Fibroblast of skin of right quadriceps (primary cell): ENCODE measurements around the gene ING5.

Experiments
- DNase-seq: peaks from one replicate; pipeline ENCODE4 v3.0.0-alpha.2; 2013

ING5 gene

DNA sequence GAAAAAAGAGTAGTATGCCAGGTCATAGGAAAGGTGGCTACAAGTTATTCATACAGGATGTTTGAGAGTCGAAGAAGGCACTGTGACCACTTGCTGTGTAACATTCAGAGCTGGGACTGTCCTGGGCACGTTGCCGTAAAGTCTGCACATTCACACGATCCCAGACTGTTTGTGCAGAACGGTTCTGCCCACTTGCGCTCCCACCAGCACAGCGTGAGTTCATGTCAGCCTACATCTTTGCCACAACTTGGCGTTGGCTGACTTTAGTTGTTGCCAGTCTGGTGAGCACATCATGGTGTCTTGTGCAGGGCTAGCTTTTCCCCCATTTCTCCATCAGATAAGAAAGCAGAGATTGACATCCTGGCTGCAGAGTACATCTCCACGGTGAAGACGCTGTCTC lies 7.0 kb downstream of the ING5 start:
- no peak for DNase-seq

DNA sequence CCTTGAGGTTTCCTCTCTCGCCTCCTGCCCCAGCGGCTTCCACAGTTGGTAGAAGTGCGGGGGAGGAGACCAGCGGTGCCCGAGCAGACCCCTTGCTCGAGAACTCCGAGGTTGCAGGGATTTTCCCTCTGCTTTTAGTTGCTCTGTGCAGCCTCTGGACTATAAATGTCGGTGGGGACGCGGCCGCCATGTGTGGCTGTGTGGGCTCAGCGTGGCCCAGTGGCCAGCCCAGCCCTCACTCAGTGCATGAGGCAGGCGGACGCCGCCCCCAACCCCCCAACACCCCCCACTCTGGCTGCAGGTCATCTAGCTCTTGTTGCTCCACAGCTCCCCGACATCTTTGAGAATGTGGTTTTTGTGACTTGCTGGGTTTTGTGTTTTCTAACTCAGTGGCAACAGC lies 17.3 kb downstream of the ING5 start:
- no peak for DNase-seq

- DNase-seq: no peak
These were observed 18.3 kb downstream of the ING5 start for GRCh38 chr2:241720099-241720498.

DNA sequence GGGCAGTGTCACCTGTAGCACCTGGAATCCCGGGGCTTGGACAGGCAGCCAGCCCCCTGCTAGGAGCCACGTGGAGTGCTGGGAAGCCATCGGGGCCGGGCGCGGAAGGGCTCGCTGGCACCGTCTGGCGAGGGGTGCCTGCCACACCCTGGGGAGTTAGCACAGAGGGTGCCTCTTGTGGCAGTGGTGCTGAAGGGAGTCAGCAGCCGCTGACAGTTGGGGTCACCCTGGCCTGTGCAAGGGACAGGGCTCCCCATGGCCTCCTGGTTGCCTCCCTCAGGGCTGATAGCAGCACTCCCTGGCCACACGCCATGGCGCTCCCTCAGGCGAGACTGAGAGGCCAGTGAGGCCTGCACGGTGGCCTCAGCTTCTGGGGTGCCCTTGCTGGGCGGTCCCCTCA lies 18.7 kb downstream of the ING5 start:
- DNase-seq: no peak

GRCh38 chr2:241721852-241722251 lies 20.0 kb downstream of the ING5 start:
- no peak for DNase-seq

GRCh38 chr2:241722896-241723454 lies 21.1 kb downstream of the ING5 start:
- no peak for DNase-seq

DNA sequence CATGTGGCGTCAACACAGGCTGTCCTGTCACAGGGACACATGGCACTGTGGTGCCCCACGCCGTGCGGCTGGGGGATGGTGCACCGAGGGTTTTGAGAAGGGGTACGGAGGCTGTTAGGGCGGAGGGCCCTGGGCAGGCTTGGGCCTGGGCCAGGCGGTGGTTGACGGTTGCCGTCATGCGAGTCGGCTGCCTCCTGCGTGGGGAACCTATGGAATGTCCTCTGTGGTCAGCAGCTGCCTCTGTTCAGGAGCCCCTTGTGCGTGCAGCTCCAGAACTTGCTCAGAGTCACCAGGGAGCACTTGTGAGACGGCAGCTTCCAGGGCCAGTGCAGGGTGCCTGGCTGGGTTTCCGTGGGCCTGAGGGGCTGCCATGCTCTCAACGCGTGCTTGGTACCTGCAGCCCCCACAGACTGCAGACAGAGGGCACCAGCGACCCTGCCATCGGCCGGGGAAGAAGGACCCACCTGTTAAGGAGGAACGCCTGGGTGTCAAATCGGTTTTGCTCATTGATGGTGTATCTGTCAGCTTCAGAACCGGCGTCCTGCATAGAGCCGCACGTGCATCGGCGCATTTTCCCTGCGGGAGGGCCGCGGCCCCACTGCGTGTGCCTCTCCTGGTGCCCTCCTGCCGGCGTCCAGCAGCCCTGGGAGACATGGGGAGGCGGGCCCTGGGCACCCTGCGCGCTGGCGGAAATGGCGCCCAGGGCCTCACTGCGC lies 22.6 kb downstream of the ING5 start:
- DNase-seq: no peak

- no peak for DNase-seq
These were observed 23.4 kb downstream of the ING5 start for GRCh38 chr2:241724975-241725870.

DNA sequence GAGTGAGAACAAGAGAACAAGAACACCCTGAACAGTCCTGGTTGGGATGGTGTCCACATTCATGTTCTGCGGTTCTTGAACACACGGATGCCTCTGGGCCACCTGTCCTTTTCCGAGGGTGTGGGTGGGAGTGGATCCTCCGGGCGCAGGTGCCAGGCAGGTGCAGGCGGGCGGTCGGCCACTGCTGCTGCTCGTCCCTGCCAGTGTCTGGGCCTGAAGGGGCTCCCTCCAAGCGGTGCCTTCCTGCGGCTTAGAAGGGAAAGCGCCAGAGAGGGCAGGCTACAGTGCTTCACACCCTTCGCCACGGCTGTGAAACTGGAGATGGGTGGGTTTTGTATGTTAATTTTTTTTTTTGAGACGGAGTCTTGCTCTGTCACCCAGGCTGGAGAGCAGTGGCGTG lies 24.6 kb downstream of the ING5 start:
- DNase-seq: no peak

- DNase-seq: no peak
These were observed 26.2 kb downstream of the ING5 start for GRCh38 chr2:241728000-241728399.

- DNase-seq: no peak
These were observed 26.8 kb downstream of the ING5 start for GRCh38 chr2:241728627-241729026.

DNA sequence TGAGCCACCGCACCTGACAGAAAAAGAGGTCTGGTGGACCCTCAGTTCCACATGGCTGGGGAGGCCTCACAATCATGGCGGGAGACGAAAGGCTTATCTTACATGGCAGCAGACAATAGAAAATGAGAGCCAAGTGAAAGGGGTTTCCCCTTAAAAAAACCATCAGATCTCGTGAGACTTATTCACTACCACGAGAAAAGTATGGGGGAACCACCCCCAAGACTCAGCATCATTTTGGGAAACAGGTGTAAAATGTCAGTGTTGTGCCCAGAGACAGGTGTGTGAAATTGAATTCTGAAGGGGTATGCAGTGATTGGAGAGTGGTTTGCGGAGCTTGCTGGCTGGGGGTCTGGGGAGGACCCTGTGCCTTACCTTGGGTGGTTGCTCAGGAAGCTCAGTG lies 28.0 kb downstream of the ING5 start:
- DNase-seq: no peak

- no peak for DNase-seq
These were observed 28.9 kb downstream of the ING5 start for GRCh38 chr2:241730671-241731293.

- peak; percentile 17 for DNase-seq
These were observed 30.8 kb downstream of the ING5 start for GRCh38 chr2:241732513-241733186.

DNA sequence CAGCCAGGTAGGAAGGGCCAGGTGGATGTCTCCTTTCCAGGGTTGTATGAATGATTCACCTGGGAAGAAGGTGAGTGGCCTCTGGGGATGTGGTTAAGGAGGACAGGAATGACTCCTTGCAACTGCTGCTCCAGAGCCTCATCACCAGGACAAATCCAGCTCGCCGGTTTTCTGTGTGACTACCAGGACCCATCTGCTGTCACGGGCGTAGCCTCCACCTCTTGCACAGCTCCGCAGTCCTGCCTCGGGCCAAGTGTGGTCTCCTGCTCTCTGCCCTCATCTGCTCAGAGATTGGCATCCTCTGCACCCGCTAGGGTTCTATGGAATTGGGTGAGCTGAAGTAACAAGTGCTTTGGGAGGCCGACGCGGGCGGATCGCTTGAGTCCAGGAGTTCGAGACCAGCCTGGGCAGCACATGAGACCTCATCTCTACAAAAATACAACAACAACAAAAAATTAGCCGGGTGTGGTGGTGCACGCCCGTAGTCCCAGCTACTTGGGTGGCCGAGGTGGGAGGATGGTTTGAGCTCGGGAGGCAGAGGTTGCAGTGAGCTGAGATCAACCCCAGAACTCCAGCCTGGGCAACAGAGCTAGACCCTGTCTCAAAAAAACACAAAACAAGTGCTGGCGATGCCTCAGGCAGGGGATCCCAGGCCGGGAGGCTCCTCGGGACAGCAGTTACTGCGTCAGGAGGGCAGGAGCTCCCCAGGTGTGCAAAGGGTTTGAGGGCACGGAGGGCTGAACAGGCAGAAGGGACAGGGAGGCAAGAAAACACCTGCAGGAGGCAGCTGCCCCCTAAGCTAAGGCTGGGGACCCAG lies 31.8 kb downstream of the ING5 start:
- no peak for DNase-seq

DNA sequence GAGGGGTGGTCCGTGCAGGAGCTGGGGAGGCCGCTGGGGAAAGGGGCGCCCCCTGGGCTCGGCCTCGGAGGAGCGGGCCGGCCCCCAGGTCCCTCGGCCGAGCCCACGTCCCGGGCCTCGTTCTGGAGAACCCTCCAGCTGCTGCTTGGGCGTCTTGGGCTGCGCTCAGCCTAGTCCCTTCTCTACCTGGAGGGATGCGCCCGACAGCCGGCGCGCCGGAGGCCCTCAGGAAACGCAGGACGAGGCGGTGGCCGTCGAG lies 32.3 kb downstream of the ING5 start:
- no peak for DNase-seq

DNA sequence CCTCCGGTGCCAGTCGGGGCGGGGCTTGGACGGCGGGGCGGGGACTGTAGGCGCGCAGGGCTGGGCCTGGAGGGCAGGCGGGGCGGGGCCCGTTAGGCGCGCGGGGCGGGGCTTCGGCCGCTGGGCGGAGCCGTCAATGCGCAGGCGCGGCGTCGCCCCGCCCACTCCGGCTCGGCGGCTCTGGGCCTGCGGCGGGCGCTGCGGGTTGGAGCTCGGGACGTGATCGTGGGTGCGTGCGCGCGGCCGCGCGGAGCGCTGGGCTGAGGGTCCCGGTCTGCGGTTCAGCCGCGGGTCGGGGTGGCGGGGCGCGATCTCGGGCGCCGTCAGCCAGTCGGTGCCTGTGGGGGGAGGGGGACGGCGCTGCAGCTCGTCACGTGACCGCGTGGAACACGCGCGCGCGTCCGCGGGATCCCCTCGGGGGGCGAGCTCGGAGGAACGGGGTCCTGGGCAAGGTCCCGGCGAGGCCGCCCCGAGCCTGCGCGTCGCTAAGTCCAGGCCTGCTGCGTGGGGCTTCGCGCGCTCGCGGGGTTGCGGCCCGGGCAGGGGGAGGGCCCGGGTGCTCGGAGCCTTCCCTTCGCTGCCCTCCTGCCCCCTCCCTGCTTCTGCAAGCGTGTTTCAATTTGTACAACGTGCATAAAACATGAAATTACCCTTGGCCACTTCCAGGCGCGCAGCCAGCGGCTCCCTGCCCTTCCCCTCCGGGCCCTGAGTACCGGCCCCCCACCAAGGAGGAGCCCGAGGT lies 32.8 kb downstream of the ING5 start, which contains the start of gene D2HGDH:
TSS of gene D2HGDH (plus strand) at position 164 of the 742 bp plus-strand sequence. CDS start 595 bp downstream, outside the sequence.
- DNase-seq: peak; percentile 81

DNA sequence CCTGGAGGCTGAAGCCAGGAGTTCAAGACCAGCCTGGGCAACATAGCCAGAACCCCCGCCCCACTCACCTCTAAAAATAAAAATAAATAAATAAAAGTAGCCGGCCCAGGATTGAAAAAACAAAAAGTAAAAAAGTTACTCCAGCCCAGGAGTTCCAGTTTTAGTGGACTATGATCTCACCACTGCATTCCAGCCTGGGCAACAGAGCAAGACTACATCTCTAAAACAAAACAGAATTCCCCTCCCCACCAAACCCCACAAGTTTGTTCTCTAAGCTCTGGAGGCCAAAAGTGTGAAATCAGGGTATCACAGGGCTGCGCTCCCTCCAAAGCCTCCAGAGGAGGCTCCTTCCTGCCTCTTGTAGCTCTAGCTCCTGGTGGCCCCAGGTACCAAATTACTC lies 34.3 kb downstream of the ING5 start:
- DNase-seq: no peak

DNA sequence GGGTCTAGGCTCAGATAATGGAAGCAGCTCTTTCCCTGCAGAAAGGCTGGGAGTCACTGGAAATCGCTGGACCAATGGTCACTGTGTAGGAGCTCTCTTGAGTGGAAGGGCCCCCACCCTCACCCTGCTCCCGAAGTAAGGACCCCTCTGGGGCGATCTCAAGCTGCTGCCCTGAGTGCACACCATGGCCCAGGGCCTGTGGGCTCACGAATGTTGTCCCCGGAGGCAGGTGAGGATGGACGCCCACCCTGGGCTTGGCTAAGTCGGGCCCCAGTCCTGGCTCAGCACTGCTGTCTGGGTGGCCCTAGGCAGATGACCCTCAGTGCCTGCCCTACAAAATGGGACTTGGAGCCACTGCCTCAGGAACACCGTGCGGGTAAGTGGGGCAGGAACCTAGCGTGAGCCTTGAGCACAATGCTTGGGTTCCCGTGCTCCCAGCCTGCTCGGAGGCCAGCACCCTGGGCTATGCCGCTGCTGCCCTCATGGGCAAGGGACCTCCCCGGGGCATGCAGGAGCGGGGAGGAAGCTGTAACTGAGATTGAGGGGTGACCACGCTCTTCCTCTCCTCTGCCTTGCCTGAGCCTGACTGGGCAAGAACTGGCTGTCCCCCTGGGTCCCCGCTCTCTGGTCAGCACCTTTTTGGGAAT lies 36.3 kb downstream of the ING5 start:
- DNase-seq: no peak

DNA sequence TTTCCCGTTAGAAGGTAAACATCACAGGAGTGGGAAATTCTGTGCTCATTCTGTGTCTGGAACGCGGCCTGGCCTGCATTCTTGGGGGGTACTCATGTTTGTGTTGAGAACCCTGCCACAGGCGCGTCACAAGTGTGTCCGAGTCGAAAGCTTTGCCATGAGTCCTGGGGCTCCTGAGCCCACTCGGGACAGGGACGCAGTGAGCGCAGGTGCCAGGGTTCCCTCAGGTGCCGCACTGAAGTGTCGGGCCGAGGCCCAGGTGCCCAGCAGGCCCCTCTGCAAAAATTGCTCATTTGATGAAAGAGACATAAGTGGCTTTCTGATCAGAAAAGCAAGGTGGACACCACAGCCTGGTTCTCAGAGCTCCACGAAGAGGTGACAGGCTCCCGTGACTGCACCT lies 37.3 kb downstream of the ING5 start:
- DNase-seq: no peak

- peak; percentile 49 for DNase-seq
These were observed 37.8 kb downstream of the ING5 start for GRCh38 chr2:241739651-241740050.
